ENCODE measurements around the gene DPF3. TPM values are rescaled to one million over a fixed set of nuclear protein-coding genes. Genes with fewer than 3 reads are reported as not detected.

DPF3 gene
- polyA plus RNA-seq, 2 donors = 0.16 to 0.37 TPM

- H3K4me3 ChIP-seq (ENCODE audit: low read depth in 1 of 2, low read length in 2 of 2) = no peak overlapping the region
- H3K4me1 ChIP-seq (ENCODE audit: control insufficient read depth in 2 of 2, insufficient read depth in 2 of 2, low read length in 1 of 2) = no peaks in the 10 kb centered on the region
- WGBS, 2 donors = 66 to 73% methylated on average over 9 of the region's 9 CpGs
- no peaks in the 10 kb centered on the region for H3K27me3 ChIP-seq (ENCODE audit: control insufficient read depth in 1 of 2, insufficient read depth in 2 of 2, low read length in 2 of 2)
- H3K9me3 ChIP-seq (ENCODE audit: control insufficient read depth in 2 of 2, insufficient read depth in 1 of 2, low read depth in 1 of 2, low read length in 1 of 2) = no peaks in the 10 kb centered on the region
- no peaks in the 10 kb centered on the region for H3K36me3 ChIP-seq (ENCODE audit: control insufficient read depth in 2 of 2, insufficient read depth in 2 of 2, low read length in 1 of 2)
- no peak overlapping the region for H3K27ac ChIP-seq (ENCODE audit: low read depth in 2 of 2, low read length in 1 of 2)
Observed at GRCh38 chr14:72600551-72601330, 293.2 kb downstream of the DPF3 start.

GRCh38 chr14:72599579-72600470 is 294.1 kb downstream of the DPF3 start:
- Histone ChIP-seq H3K27me3 (ENCODE audit: control insufficient read depth in 1 of 2, insufficient read depth in 2 of 2, low read length in 2 of 2) (no peaks in the 10 kb centered on the region), H3K4me1 (ENCODE audit: control insufficient read depth in 2 of 2, insufficient read depth in 2 of 2, low read length in 1 of 2) (no peaks in the 10 kb centered on the region), H3K4me3 (ENCODE audit: low read depth in 1 of 2, low read length in 2 of 2) (no peak overlapping the region), H3K27ac (ENCODE audit: low read depth in 2 of 2, low read length in 1 of 2) (no peak overlapping the region), H3K9me3 (ENCODE audit: control insufficient read depth in 2 of 2, insufficient read depth in 1 of 2, low read depth in 1 of 2, low read length in 1 of 2) (no peaks in the 10 kb centered on the region), H3K36me3 (ENCODE audit: control insufficient read depth in 2 of 2, insufficient read depth in 2 of 2, low read length in 1 of 2) (no peaks in the 10 kb centered on the region)
- WGBS, 2 donors = 71 to 76% methylated on average over 16 of the region's 16 CpGs

GRCh38 chr14:72598306-72598705 is 295.6 kb downstream of the DPF3 start:
- Histone ChIP-seq H3K36me3 (ENCODE audit: control insufficient read depth in 2 of 2, insufficient read depth in 2 of 2, low read length in 1 of 2) (no peaks in the 10 kb centered on the region), H3K27ac (ENCODE audit: low read depth in 2 of 2, low read length in 1 of 2) (no peak overlapping the region), H3K4me3 (ENCODE audit: low read depth in 1 of 2, low read length in 2 of 2) (no peak overlapping the region), H3K27me3 (ENCODE audit: control insufficient read depth in 1 of 2, insufficient read depth in 2 of 2, low read length in 2 of 2) (no peaks in the 10 kb centered on the region), H3K4me1 (ENCODE audit: control insufficient read depth in 2 of 2, insufficient read depth in 2 of 2, low read length in 1 of 2) (no peaks in the 10 kb centered on the region), H3K9me3 (ENCODE audit: control insufficient read depth in 2 of 2, insufficient read depth in 1 of 2, low read depth in 1 of 2, low read length in 1 of 2) (no peaks in the 10 kb centered on the region)
- 86 to 94% methylated on average over 5 of the region's 5 CpGs for WGBS, 2 donors

- 53 to 73% methylated on average over 16 of the region's 16 CpGs for WGBS, 2 donors
- no peak overlapping the region for H3K4me3 ChIP-seq (ENCODE audit: low read depth in 1 of 2, low read length in 2 of 2)
- H3K9me3 ChIP-seq (ENCODE audit: control insufficient read depth in 2 of 2, insufficient read depth in 1 of 2, low read depth in 1 of 2, low read length in 1 of 2) = no peaks in the 10 kb centered on the region
- H3K36me3 ChIP-seq (ENCODE audit: control insufficient read depth in 2 of 2, insufficient read depth in 2 of 2, low read length in 1 of 2) = no peaks in the 10 kb centered on the region
- H3K27ac ChIP-seq (ENCODE audit: low read depth in 2 of 2, low read length in 1 of 2) = no peak overlapping the region
- H3K27me3 ChIP-seq (ENCODE audit: control insufficient read depth in 1 of 2, insufficient read depth in 2 of 2, low read length in 2 of 2) = no peaks in the 10 kb centered on the region
- no peaks in the 10 kb centered on the region for H3K4me1 ChIP-seq (ENCODE audit: control insufficient read depth in 2 of 2, insufficient read depth in 2 of 2, low read length in 1 of 2)
Observed at GRCh38 chr14:72597252-72598233, 296.4 kb downstream of the DPF3 start.

- Histone ChIP-seq H3K4me1 (ENCODE audit: control insufficient read depth in 2 of 2, insufficient read depth in 2 of 2, low read length in 1 of 2) (no peaks in the 10 kb centered on the region), H3K27ac (ENCODE audit: low read depth in 2 of 2, low read length in 1 of 2) (no peak overlapping the region), H3K36me3 (ENCODE audit: control insufficient read depth in 2 of 2, insufficient read depth in 2 of 2, low read length in 1 of 2) (no peaks in the 10 kb centered on the region), H3K9me3 (ENCODE audit: control insufficient read depth in 2 of 2, insufficient read depth in 1 of 2, low read depth in 1 of 2, low read length in 1 of 2) (no peaks in the 10 kb centered on the region), H3K27me3 (ENCODE audit: control insufficient read depth in 1 of 2, insufficient read depth in 2 of 2, low read length in 2 of 2) (no peaks in the 10 kb centered on the region), H3K4me3 (ENCODE audit: low read depth in 1 of 2, low read length in 2 of 2) (no peak overlapping the region)
- WGBS, 2 donors = 90 to 94% methylated on average over 8 of the region's 8 CpGs
Observed at GRCh38 chr14:72595152-72595862, 298.6 kb downstream of the DPF3 start.

GRCh38 chr14:72594099-72594901 is 299.6 kb downstream of the DPF3 start:
- Histone ChIP-seq H3K9me3 (ENCODE audit: control insufficient read depth in 2 of 2, insufficient read depth in 1 of 2, low read depth in 1 of 2, low read length in 1 of 2) (no peaks in the 10 kb centered on the region), H3K27me3 (ENCODE audit: control insufficient read depth in 1 of 2, insufficient read depth in 2 of 2, low read length in 2 of 2) (no peaks in the 10 kb centered on the region), H3K4me1 (ENCODE audit: control insufficient read depth in 2 of 2, insufficient read depth in 2 of 2, low read length in 1 of 2) (no peaks in the 10 kb centered on the region), H3K36me3 (ENCODE audit: control insufficient read depth in 2 of 2, insufficient read depth in 2 of 2, low read length in 1 of 2) (no peaks in the 10 kb centered on the region), H3K27ac (ENCODE audit: low read depth in 2 of 2, low read length in 1 of 2) (no peak overlapping the region), H3K4me3 (ENCODE audit: low read depth in 1 of 2, low read length in 2 of 2) (no peak overlapping the region)
- 75 to 78% methylated on average over 14 of the region's 14 CpGs for WGBS, 2 donors

GRCh38 chr14:72591391-72591790 is 302.5 kb downstream of the DPF3 start:
- Histone ChIP-seq H3K4me3 (ENCODE audit: low read depth in 1 of 2, low read length in 2 of 2) (no peak overlapping the region), H3K27me3 (ENCODE audit: control insufficient read depth in 1 of 2, insufficient read depth in 2 of 2, low read length in 2 of 2) (no peaks in the 10 kb centered on the region), H3K9me3 (ENCODE audit: control insufficient read depth in 2 of 2, insufficient read depth in 1 of 2, low read depth in 1 of 2, low read length in 1 of 2) (peaks cover 0 to 2% of the 10 kb centered on the region in 2 donors), H3K36me3 (ENCODE audit: control insufficient read depth in 2 of 2, insufficient read depth in 2 of 2, low read length in 1 of 2) (no peaks in the 10 kb centered on the region), H3K27ac (ENCODE audit: low read depth in 2 of 2, low read length in 1 of 2) (no peak overlapping the region), H3K4me1 (ENCODE audit: control insufficient read depth in 2 of 2, insufficient read depth in 2 of 2, low read length in 1 of 2) (no peaks in the 10 kb centered on the region)
- WGBS, 2 donors = 65 to 73% methylated on average over 4 of the region's 4 CpGs

- Histone ChIP-seq H3K27me3 (ENCODE audit: control insufficient read depth in 1 of 2, insufficient read depth in 2 of 2, low read length in 2 of 2) (no peaks in the 10 kb centered on the region), H3K36me3 (ENCODE audit: control insufficient read depth in 2 of 2, insufficient read depth in 2 of 2, low read length in 1 of 2) (no peaks in the 10 kb centered on the region), H3K27ac (ENCODE audit: low read depth in 2 of 2, low read length in 1 of 2) (no peak overlapping the region), H3K9me3 (ENCODE audit: control insufficient read depth in 2 of 2, insufficient read depth in 1 of 2, low read depth in 1 of 2, low read length in 1 of 2) (peaks cover 0 to 2% of the 10 kb centered on the region in 2 donors), H3K4me1 (ENCODE audit: control insufficient read depth in 2 of 2, insufficient read depth in 2 of 2, low read length in 1 of 2) (no peaks in the 10 kb centered on the region), H3K4me3 (ENCODE audit: low read depth in 1 of 2, low read length in 2 of 2) (no peak overlapping the region)
- 57 to 73% methylated on average over 7 of the region's 7 CpGs for WGBS, 2 donors
Observed at GRCh38 chr14:72590577-72590976, 303.3 kb downstream of the DPF3 start.
